ENCODE data around the gene CYP2U1. TPM values are rescaled to one million over a fixed set of nuclear protein-coding genes. Genes with fewer than 3 reads are reported as not detected.

Gene CYP2U1
- total RNA-seq, 2 experiments from 2014 or later = 2.9 to 4.0 TPM

DNA sequence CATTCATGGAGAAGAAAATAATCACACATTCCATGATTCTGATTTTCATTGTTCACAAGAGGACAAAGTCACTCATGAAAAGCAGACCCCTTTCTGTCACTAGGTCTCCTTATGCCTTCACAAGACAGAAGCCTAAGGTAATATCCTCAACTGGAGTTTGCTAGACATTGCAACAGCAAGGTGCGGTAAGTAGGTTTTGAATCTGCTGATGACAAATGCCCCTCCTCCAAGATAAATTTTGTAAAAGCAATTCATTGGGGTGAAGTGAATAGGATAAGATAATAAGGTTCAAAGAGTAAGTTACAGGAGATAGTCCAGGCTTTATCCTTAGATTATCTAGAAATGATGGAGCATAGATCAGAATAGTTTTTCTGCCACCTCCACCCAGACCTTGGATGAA is 16.1 kb upstream of the CYP2U1 start:
- Histone ChIP-seq H3K9me3 (ENCODE audit: control insufficient read depth in 1 of 2, insufficient read depth in 1 of 2, low read length in 2 of 2) (peaks cover 0 to 4% of the 10 kb centered on the region in 2 experiments), H3K4me3 (ENCODE audit: low read length) (no peak overlapping the region), H3K27me3 (ENCODE audit: control insufficient read depth in 1 of 2, insufficient read depth in 2 of 2, low read length in 2 of 2) (no peaks in the 10 kb centered on the region), H3K36me3 (ENCODE audit: insufficient read depth, low read length) (no peaks in the 10 kb centered on the region), H3K27ac (ENCODE audit: low read depth in 1 of 2, low read length in 2 of 2) (no peak overlapping the region), H3K4me1 (ENCODE audit: insufficient read depth, low read length) (no peaks in the 10 kb centered on the region)
- no peaks in the 10 kb centered on the region for H3K4me1 Mint-ChIP-seq (ENCODE audit: low read depth)
- TF ChIP-seq, protein P1, sequence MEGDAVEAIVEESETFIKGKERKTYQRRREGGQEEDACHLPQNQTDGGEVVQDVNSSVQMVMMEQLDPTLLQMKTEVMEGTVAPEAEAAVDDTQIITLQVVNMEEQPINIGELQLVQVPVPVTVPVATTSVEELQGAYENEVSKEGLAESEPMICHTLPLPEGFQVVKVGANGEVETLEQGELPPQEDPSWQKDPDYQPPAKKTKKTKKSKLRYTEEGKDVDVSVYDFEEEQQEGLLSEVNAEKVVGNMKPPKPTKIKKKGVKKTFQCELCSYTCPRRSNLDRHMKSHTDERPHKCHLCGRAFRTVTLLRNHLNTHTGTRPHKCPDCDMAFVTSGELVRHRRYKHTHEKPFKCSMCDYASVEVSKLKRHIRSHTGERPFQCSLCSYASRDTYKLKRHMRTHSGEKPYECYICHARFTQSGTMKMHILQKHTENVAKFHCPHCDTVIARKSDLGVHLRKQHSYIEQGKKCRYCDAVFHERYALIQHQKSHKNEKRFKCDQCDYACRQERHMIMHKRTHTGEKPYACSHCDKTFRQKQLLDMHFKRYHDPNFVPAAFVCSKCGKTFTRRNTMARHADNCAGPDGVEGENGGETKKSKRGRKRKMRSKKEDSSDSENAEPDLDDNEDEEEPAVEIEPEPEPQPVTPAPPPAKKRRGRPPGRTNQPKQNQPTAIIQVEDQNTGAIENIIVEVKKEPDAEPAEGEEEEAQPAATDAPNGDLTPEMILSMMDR (IDR thresholded peaks at IDR 0.05) = no peak
- peaks cover 6% of the 10 kb centered on the region for H3K9me3 Mint-ChIP-seq
- ChIA-PET CTCF (interaction anchor here (0.5 kb wide), 1 partner anchor 12 kb away, joined by 3 read pairs; no protein-coding TSS in a partner anchor), POLR2A (interaction anchor here (1.2 kb wide), 1 partner anchor 15 kb away, joined by 5 read pairs; no protein-coding TSS in a partner anchor)
- H3K27ac Mint-ChIP-seq = no peak overlapping the region
- ATAC-seq (ENCODE audit: poor library complexity) (no peak), DNase-seq (no peak)
- intact Hi-C loops (cut with DNase I, micrococcal nuclease) = no loop called here
- H3K36me3 Mint-ChIP-seq (ENCODE audit: low read depth) = no peaks in the 10 kb centered on the region
- H3K4me3 Mint-ChIP-seq = no peak overlapping the region
- H3K27me3 Mint-ChIP-seq = peaks cover 6% of the 10 kb centered on the region

DNA sequence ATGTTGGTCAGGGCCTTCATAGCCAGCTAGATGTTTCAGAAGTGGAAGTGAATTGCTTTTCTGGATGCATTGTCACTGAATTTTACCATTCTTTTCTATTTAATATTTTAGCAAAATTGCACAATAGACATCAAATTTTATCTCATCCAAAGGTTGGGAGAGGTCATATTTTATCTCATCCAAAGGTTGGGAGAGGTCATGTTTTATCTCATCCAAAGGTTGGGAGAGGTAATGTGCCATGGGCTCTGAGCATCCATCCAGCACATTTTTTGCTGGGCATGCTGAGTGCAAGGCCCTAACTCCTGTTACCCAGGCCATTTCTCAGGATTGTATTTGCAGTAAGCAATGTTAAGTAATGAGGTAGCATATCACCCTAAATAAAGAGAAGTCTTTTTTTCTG is 14.7 kb upstream of the CYP2U1 start:
- H3K27ac ChIP-seq (ENCODE audit: low read depth in 1 of 2, low read length in 2 of 2) = no peak overlapping the region
- no peaks in the 10 kb centered on the region for H3K27me3 ChIP-seq (ENCODE audit: control insufficient read depth in 1 of 2, insufficient read depth in 2 of 2, low read length in 2 of 2)
- TF ChIP-seq, protein P1 (IDR thresholded peaks at IDR 0.05) = no peak
- H3K36me3 ChIP-seq (ENCODE audit: insufficient read depth, low read length) = no peaks in the 10 kb centered on the region
- H3K9me3 ChIP-seq (ENCODE audit: control insufficient read depth in 1 of 2, insufficient read depth in 1 of 2, low read length in 2 of 2) = peaks cover 0 to 10% of the 10 kb centered on the region in 2 experiments
- Mint-ChIP-seq H3K27me3 (peaks cover 6% of the 10 kb centered on the region), H3K9me3 (peaks cover 6% of the 10 kb centered on the region), H3K36me3 (ENCODE audit: low read depth) (no peaks in the 10 kb centered on the region), H3K4me3 (no peak overlapping the region), H3K27ac (no peak overlapping the region), H3K4me1 (ENCODE audit: low read depth) (no peaks in the 10 kb centered on the region)
- H3K4me1 ChIP-seq (ENCODE audit: insufficient read depth, low read length) = no peaks in the 10 kb centered on the region
- ChIA-PET POLR2A (no interaction called here), CTCF (interaction anchor here (1.0 kb wide), 1 partner anchor 25 kb away, joined by 3 read pairs; no protein-coding TSS in a partner anchor)
- ATAC-seq (ENCODE audit: poor library complexity) (no peak), DNase-seq (no peak)
- no peak overlapping the region for H3K4me3 ChIP-seq (ENCODE audit: low read length)
- intact Hi-C loops (cut with DNase I, micrococcal nuclease) = no loop called here

DNA sequence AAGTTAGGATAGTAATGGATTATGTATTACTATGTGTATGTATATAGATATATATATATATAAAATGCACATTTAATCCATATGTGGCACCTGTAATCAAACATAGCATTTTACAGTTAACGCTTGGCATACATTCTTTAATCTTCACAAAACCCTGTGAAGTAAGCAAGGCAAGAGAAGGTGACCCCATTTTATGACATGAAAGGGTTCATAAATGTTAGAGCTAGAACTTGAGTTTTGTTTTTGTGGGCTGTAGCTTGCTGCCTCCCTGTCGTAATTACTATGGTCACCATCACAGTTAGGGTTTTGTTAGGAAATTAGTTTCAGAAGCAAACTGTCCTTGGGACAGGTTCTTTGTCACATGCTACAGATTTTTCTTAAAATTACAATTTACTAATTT is 13.8 kb upstream of the CYP2U1 start:
- H3K9me3 Mint-ChIP-seq = peaks cover 6% of the 10 kb centered on the region
- H3K36me3 ChIP-seq (ENCODE audit: insufficient read depth, low read length) = no peaks in the 10 kb centered on the region
- no peak overlapping the region for H3K4me3 Mint-ChIP-seq
- H3K27ac ChIP-seq (ENCODE audit: low read depth in 1 of 2, low read length in 2 of 2) = no peak overlapping the region
- ChIA-PET POLR2A (no interaction called here), CTCF (no interaction called here)
- H3K27ac Mint-ChIP-seq = no peak overlapping the region
- H3K27me3 Mint-ChIP-seq = peaks cover 6% of the 10 kb centered on the region
- no peak for DNase-seq
- no peak overlapping the region for H3K4me3 ChIP-seq (ENCODE audit: low read length)
- no peak for ATAC-seq (ENCODE audit: poor library complexity)
- no peaks in the 10 kb centered on the region for H3K4me1 Mint-ChIP-seq (ENCODE audit: low read depth)
- H3K27me3 ChIP-seq (ENCODE audit: control insufficient read depth in 1 of 2, insufficient read depth in 2 of 2, low read length in 2 of 2) = no peaks in the 10 kb centered on the region
- TF ChIP-seq, protein P1 (IDR thresholded peaks at IDR 0.05) = no peak
- no peaks in the 10 kb centered on the region for H3K4me1 ChIP-seq (ENCODE audit: insufficient read depth, low read length)
- intact Hi-C loops (cut with DNase I, micrococcal nuclease) = no loop called here
- peaks cover 0 to 10% of the 10 kb centered on the region in 2 experiments for H3K9me3 ChIP-seq (ENCODE audit: control insufficient read depth in 1 of 2, insufficient read depth in 1 of 2, low read length in 2 of 2)
- no peaks in the 10 kb centered on the region for H3K36me3 Mint-ChIP-seq (ENCODE audit: low read depth)
